Measurements from ENCODE around the gene COG6.

- TF ChIP-seq CTCF (IDR thresholded peaks at IDR 0.05) (no peak), POLR2A (IDR thresholded peaks at IDR 0.05) (no peak)
Observed at GRCh38 chr13:39632994-39633393, 22.5 kb upstream of the COG6 start.
